ENCODE measurements around the gene ALG11.

GRCh38 chr13:51967482-51968446 lies 44.4 kb upstream of the ALG11 start:
- no peak for TF ChIP-seq EZH2 (IDR thresholded peaks at IDR 0.05; ENCODE audit: low read length, unreplicated experiment)
- TF ChIP-seq CTCF (conservative IDR thresholded peaks at IDR 0.05; ENCODE audit: low read depth, low read length), result no peak
- no peak for TF ChIP-seq EZH2phosphoT487 (IDR thresholded peaks at IDR 0.05; ENCODE audit: borderline replicate concordance, low read length)

Measured in PC-3 (cell line).